ENCODE data around the gene RPS6KL1.

DNA sequence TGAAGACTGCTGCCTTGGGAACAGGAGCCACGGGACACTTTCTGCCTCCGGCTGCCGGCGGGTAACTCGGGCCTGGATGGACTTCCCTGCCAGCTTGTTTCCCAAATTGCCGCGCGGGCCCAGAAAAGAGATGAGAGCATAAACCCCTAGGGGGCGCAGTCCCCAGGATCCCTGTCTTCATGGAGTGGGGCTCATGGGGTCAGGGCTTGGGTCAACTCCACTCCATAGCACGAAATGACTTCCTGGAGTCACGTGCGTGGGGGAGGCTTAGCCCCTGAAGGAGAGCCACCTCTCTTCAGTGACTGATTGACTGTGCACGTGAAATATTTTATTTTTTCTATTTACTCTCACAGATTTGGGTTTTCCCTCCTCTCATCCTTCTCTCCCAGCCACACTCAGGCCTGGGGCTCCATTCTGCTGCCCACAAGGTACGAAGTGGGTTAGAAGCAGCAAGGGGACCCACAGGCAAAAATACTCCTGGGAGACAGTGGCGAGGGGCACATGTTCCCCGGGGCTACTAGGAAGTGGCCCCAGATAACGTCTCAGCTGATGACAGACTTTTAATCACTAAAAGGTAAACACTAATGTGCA lies 22.3 kb upstream of the RPS6KL1 start:
- TF ChIP-seq POLR2A (IDR thresholded peaks at IDR 0.05; ENCODE audit: low read depth, low read length) (no peak), POLR2AphosphoS5 (IDR thresholded peaks at IDR 0.05; ENCODE audit: low read depth, low read length) (no peak)

Measured in GM12892 (cell line).